Peyer's patch (tissue), 4 donors: ENCODE results near the gene ADCY3. TPM values are rescaled to one million over a fixed set of nuclear protein-coding genes. Genes with fewer than 3 reads are reported as not detected.

ENCODE experiments used
- DNase-seq, 3 donors: peaks; one replicate each; pipeline ENCODE4 v3.0.0-alpha.2; 2017 to 2019
- H3K27ac ChIP-seq, 4 donors: fragments of 200-600 bp; sonication (generic); one replicate each; pipeline ENCODE4 v1.5.1; 2016 to 2019
- H3K27me3 ChIP-seq, 2 donors: fragments of 200-600 bp; sonication (generic); one replicate each; pipeline ENCODE4 v1.5.1; 2019
- H3K36me3 ChIP-seq, 3 donors: fragments of 200-600 bp; sonication (generic); one replicate each; pipeline ENCODE4 v1.5.1; 2016 to 2019
- H3K4me1 ChIP-seq, 4 donors: fragments of 200-600 bp; sonication (generic); one replicate each; pipeline ENCODE4 v1.5.1; 2016 to 2019
- H3K4me3 ChIP-seq, 4 donors: fragments of 200-600 bp; sonication (generic); 1 replicate in 3 of 4; 2 replicates in 1 of 4; pipeline ENCODE4 v1.5.1; 2016 to 2019; ENCODE audit warnings: mild to moderate bottlenecking in 1 of 4
- H3K9me3 ChIP-seq, 4 donors: fragments of 200-600 bp; sonication (generic); one replicate each; pipeline ENCODE4 v1.5.1; 2016 to 2019; ENCODE audit warnings: mild to moderate bottlenecking in 1 of 4
- POLR2A ChIP-seq, 2 donors: fragments of 450-650 bp; IDR thresholded peaks; one replicate each; pipeline ENCODE4 v1.5.1; 2017; ENCODE audit warnings: antibody characterized with exemption in 2 of 2, mild to moderate bottlenecking in 2 of 2, moderate library complexity in 2 of 2
- total RNA-seq, 4 donors: library from RNA; depleted of rRNA; stranded (reverse); fragments of >200 nt; gene quantifications; one replicate each; pipeline ENCODE4 v1.1.0, GENCODE V29; 2016
- TF ChIP-seq, protein P1 (sequence below), 6 experiments: fragments of 450-650 bp in 4 of 6; fragments of 200-600 bp in 2 of 6; sonication (generic) in 1 of 6; IDR thresholded peaks; one replicate each; pipeline ENCODE4 v1.5.1; 2017 to 2019; ENCODE audit warnings: antibody characterized with exemption in 6 of 6, mild to moderate bottlenecking in 3 of 6, moderate library complexity in 1 of 6

The ADCY3 gene
- total RNA-seq, 4 donors from 2014 or later: 23.6 to 195 (median 56.4) TPM

DNA sequence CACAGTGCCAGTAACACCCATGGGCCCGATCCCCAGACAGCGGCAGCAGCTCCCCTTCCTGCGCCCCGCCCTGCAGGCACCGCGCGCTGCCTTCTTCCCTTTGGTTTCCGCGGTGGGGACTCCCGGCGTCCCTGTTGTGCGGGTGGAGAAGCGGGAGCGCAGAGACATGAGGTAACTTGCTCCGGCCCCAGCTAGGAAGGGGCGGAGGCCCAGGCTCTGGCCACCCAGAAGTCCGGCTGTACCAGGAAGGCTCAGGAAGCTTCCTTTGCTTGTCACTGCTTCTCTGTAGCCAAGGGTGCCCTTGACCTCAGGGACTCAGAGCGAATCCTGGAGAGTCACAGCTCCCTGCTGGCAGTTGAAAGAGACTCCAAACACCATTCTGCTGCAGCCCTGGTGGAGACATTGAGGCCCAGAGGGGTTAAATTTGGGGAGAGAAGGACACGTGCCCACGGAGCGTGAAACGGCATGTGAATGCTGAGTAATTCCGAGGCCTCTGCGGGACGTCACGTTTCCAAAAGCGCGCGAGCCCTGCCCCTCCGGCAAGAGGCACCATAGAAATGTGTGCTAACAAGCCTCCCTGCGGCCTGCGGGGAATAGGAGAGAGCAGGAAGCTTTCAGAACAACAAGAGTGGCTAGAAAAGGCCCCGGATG lies 6.7 kb upstream of the ADCY3 start:
- Histone ChIP-seq H3K4me1 (peaks cover 0 to 13% (median 4%) of the 10 kb centered on the region in 4 donors), H3K9me3 (no peaks in the 10 kb centered on the region), H3K27ac (peak overlapping the region in 2 of 4 donors; percentile 26 to 54), H3K36me3 (no peaks in the 10 kb centered on the region), H3K27me3 (no peaks in the 10 kb centered on the region), H3K4me3 (peak overlapping the region; percentile 3 to 33 (median 30))
- DNase-seq: peak in 2 of 3 donors; percentile 57 to 61
- TF ChIP-seq POLR2A (IDR thresholded peaks at IDR 0.05): no peak
- TF ChIP-seq, protein P1, sequence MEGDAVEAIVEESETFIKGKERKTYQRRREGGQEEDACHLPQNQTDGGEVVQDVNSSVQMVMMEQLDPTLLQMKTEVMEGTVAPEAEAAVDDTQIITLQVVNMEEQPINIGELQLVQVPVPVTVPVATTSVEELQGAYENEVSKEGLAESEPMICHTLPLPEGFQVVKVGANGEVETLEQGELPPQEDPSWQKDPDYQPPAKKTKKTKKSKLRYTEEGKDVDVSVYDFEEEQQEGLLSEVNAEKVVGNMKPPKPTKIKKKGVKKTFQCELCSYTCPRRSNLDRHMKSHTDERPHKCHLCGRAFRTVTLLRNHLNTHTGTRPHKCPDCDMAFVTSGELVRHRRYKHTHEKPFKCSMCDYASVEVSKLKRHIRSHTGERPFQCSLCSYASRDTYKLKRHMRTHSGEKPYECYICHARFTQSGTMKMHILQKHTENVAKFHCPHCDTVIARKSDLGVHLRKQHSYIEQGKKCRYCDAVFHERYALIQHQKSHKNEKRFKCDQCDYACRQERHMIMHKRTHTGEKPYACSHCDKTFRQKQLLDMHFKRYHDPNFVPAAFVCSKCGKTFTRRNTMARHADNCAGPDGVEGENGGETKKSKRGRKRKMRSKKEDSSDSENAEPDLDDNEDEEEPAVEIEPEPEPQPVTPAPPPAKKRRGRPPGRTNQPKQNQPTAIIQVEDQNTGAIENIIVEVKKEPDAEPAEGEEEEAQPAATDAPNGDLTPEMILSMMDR (IDR thresholded peaks at IDR 0.05): no peak

- no peaks in the 10 kb centered on the region for H3K27me3 ChIP-seq
- no peak for TF ChIP-seq POLR2A (IDR thresholded peaks at IDR 0.05)
- TF ChIP-seq, protein P1 (IDR thresholded peaks at IDR 0.05): no peak
- no peaks in the 10 kb centered on the region for H3K36me3 ChIP-seq
- no peaks in the 10 kb centered on the region for H3K9me3 ChIP-seq
- DNase-seq: no peak
- peak overlapping the region; percentile 3 to 33 (median 30) for H3K4me3 ChIP-seq
- H3K27ac ChIP-seq: peak overlapping the region in 2 of 4 donors; percentile 26 to 54
- H3K4me1 ChIP-seq: peaks cover 0 to 13% (median 4%) of the 10 kb centered on the region in 4 donors
Measured at GRCh38 chr2:24926220-24926601, 6.2 kb upstream of the ADCY3 start.

DNA sequence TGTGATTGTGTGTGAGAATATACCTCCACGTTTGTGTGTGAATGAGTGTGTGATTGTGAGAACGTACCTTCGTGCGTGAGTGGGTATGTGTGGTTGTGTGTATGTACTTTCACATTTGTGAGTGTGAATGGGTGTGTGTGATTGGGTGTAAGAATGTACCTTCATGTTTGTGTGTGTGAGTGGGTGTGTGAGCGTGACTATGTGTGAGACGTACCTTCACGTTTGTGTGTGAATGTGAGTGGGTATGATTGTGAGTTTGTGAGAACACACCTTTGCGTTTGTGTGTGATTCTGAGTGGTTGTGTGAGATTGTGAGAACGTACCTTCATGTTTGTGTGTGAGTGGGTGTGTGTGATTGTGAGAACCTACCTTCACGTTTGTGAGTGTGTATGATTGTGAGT lies 5.8 kb upstream of the ADCY3 start:
- Histone ChIP-seq H3K27me3 (no peaks in the 10 kb centered on the region), H3K27ac (no peak overlapping the region), H3K9me3 (no peaks in the 10 kb centered on the region), H3K36me3 (no peaks in the 10 kb centered on the region), H3K4me3 (no peak overlapping the region), H3K4me1 (peaks cover 0 to 16% (median 4%) of the 10 kb centered on the region in 4 donors)
- no peak for TF ChIP-seq POLR2A (IDR thresholded peaks at IDR 0.05)
- TF ChIP-seq, protein P1 (IDR thresholded peaks at IDR 0.05): no peak
- DNase-seq: peak in 1 of 3 donors; percentile 8

DNA sequence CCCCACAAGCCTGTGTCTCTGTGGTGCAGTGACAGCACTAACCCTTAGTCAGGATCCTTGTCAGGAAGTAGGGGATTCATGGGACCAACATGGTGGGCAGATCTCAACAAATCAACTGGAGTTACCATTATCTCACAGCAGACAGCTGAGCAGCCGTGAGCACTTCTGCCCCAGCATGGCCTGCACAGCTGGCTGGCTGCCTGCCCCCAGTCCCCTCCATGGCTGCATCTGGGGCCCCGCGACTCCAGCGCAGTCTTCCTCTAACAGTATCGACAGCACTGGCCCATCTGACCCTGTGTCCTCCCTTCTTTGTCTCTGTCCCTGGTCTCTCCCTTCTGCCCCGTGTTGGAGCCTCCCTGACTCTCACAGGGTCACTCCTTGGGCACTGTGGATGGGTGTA lies 4.7 kb upstream of the ADCY3 start:
- DNase-seq: peak in 1 of 3 donors; percentile 30
- Histone ChIP-seq H3K4me1 (peaks cover 0 to 21% (median 4%) of the 10 kb centered on the region in 4 donors), H3K27ac (no peak overlapping the region), H3K27me3 (no peaks in the 10 kb centered on the region), H3K9me3 (no peaks in the 10 kb centered on the region), H3K4me3 (no peak overlapping the region), H3K36me3 (no peaks in the 10 kb centered on the region)
- TF ChIP-seq, protein P1 (IDR thresholded peaks at IDR 0.05): no peak
- no peak for TF ChIP-seq POLR2A (IDR thresholded peaks at IDR 0.05)

DNA sequence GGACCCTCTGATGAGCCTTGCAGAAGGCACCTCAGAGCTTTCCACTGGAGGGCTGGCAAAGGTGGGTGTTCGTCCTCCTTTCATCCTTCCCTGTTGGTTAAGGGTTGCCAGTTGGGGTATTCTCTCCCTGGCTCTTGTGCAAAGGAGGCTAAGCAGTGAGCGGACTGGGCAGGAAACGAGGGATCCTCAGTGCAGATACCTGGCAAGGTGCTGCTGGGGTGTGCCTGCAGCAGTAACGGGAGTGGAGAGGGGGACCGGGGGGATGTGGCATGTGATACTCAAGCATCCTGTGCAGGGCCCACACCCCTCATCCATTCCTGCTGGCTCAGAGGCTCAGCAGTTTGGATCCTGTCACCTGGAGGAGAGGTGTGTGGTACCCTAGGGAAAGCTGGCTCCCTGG lies 4.2 kb upstream of the ADCY3 start:
- TF ChIP-seq POLR2A (IDR thresholded peaks at IDR 0.05): no peak
- TF ChIP-seq, protein P1 (IDR thresholded peaks at IDR 0.05): no peak
- peaks cover 0 to 23% (median 4%) of the 10 kb centered on the region in 4 donors for H3K4me1 ChIP-seq
- no peak overlapping the region for H3K4me3 ChIP-seq
- no peaks in the 10 kb centered on the region for H3K36me3 ChIP-seq
- H3K27ac ChIP-seq: no peak overlapping the region
- DNase-seq: no peak
- no peaks in the 10 kb centered on the region for H3K9me3 ChIP-seq
- H3K27me3 ChIP-seq: no peaks in the 10 kb centered on the region
